H1 (cell line): Measurements from ENCODE around the gene CSRNP3. TPM values are rescaled to one million over a fixed set of nuclear protein-coding genes. Genes with fewer than 3 reads are reported as not detected.

Experiments used
- CTCF ChIA-PET: fragments of 300-600 bp; sonication (Branson Sonifier 250); formaldehyde crosslinking; loops from one replicate; lab custom pipeline; 2021; ENCODE audit not compliant: partially characterized antibody; lab: Charles Lee
- POLR2A ChIA-PET: fragments of 300-600 bp; sonication (Branson Sonifier 250); formaldehyde crosslinking; loops from one replicate; lab custom pipeline; 2021; ENCODE audit warnings: inconsistent platforms; ENCODE audit not compliant: partially characterized antibody; lab: Charles Lee
- DNase-seq, 2 experiments: peaks; one replicate each; pipeline versions ENCODE4 v3.0.0 to v3.0.0-alpha.2; 2010 to 2022; ENCODE audit warnings: low spot score in 2 of 2, low read depth in 1 of 2, mixed read lengths in 1 of 2
- FAIRE-seq: peaks from 2 replicates; lab custom pipeline; 2011; peaks lifted over from hg19 to GRCh38; lab: Jason Lieb, UNC
- H2AFZ ChIP-seq: 2 replicates; pipeline ENCODE4 v1.8.1; 2012; ENCODE audit warnings: low read length, inconsistent platforms
- H2AK5ac ChIP-seq: 2 replicates; pipeline ENCODE4 v1.6.1; 2013; ENCODE audit warnings: low read depth, low read length
- H2BK120ac ChIP-seq: replicated peaks from 2 replicates; pipeline ENCODE3; 2013; ENCODE audit warnings: low read depth, low read length, inconsistent platforms
- H2BK12ac ChIP-seq: 2 replicates; pipeline ENCODE4 v1.6.1; 2013; ENCODE audit warnings: low read depth, low read length
- H2BK15ac ChIP-seq: 2 replicates; pipeline ENCODE4 v1.6.1; 2013; ENCODE audit warnings: low read length
- H2BK20ac ChIP-seq: 2 replicates; pipeline ENCODE4 v1.6.1; 2013; ENCODE audit warnings: low read length
- H2BK5ac ChIP-seq: 2 replicates; pipeline ENCODE4 v1.6.1; 2013; ENCODE audit warnings: low read depth, low read length
- H3K14ac ChIP-seq: 2 replicates; pipeline ENCODE4 v1.6.1; 2013; ENCODE audit warnings: inconsistent platforms; ENCODE audit not compliant: insufficient read length
- H3K18ac ChIP-seq: 2 replicates; pipeline ENCODE4 v1.6.1; 2013; ENCODE audit warnings: low read length; ENCODE audit errors: extremely low read depth
- H3K23ac ChIP-seq: 2 replicates; pipeline ENCODE4 v1.6.1; 2013; ENCODE audit warnings: inconsistent platforms; ENCODE audit not compliant: insufficient read length
- H3K23me2 ChIP-seq: 2 replicates; pipeline ENCODE4 v1.6.1; 2013; ENCODE audit warnings: low read depth, low read length
- H3K27ac ChIP-seq: 2 replicates; pipeline ENCODE4 v1.6.1; 2011; ENCODE audit warnings: low read depth, low read length, inconsistent platforms
- H3K27me3 ChIP-seq, 4 experiments: replicated peaks in 1 of 4; 1 replicate in 1 of 4; 2 replicates in 3 of 4; pipeline versions ENCODE4 v1.6.1 to v1.8.1; 2011 to 2013; ENCODE audit warnings: low read length in 3 of 4, mild to moderate bottlenecking in 3 of 4, inconsistent platforms in 2 of 4, mixed read lengths in 2 of 4, moderate library complexity in 1 of 4; ENCODE audit not compliant: control insufficient read depth in 3 of 4, insufficient read depth in 3 of 4; ENCODE audit errors: extremely low read depth in 1 of 4
- H3K36me3 ChIP-seq, 4 experiments: 2 replicates each; pipeline versions ENCODE4 v1.6.1 to v1.8.1; 2011 to 2013; ENCODE audit warnings: mild to moderate bottlenecking in 4 of 4, low read length in 3 of 4, moderate library complexity in 2 of 4, control low read depth in 1 of 4, inconsistent platforms in 1 of 4; ENCODE audit not compliant: insufficient read depth in 4 of 4, control insufficient read depth in 2 of 4
- H3K4ac ChIP-seq: replicated peaks from 2 replicates; pipeline ENCODE3; 2013; ENCODE audit warnings: low read length, low read depth, mixed read lengths, inconsistent platforms; ENCODE audit not compliant: insufficient read length
- H3K4me1 ChIP-seq, 4 experiments: replicated peaks in 1 of 4; 1 replicate in 1 of 4; 2 replicates in 3 of 4; pipeline versions ENCODE4 v1.6.1 to v1.8.1; 2011 to 2013; ENCODE audit warnings: low read length in 3 of 4, inconsistent platforms in 2 of 4, mixed read lengths in 1 of 4; ENCODE audit not compliant: insufficient read depth in 4 of 4, control insufficient read depth in 3 of 4
- H3K4me2 ChIP-seq, 2 experiments: 2 replicates each; pipeline versions ENCODE4 v1.6.1 to v1.8.1; 2011 to 2013; ENCODE audit warnings: low read depth in 2 of 2, low read length in 2 of 2, control low read depth in 1 of 2, inconsistent platforms in 1 of 2, mild to moderate bottlenecking in 1 of 2; ENCODE audit not compliant: insufficient read depth in 1 of 2
- H3K4me3 ChIP-seq, 4 experiments: fragments of 200-600, 300-600 bp in 1 of 4; sonication (generic), shearing (Covaris generic), sonication (Bioruptor Twin) in 1 of 4; 2 replicates each; pipeline versions ENCODE4 v1.5.1 to v1.8.1; 2011 to 2016; ENCODE audit warnings: low read length in 4 of 4, low read depth in 3 of 4, control low read depth in 2 of 4, inconsistent platforms in 2 of 4, mild to moderate bottlenecking in 2 of 4, mixed read lengths in 1 of 4, moderate library complexity in 1 of 4; ENCODE audit not compliant: insufficient read depth in 2 of 4; ENCODE audit errors: extremely low read depth in 1 of 4
- H3K56ac ChIP-seq: replicated peaks from 2 replicates; pipeline ENCODE3; 2013; ENCODE audit warnings: low read depth, mild to moderate bottlenecking, mixed read lengths, low read length, inconsistent platforms; ENCODE audit not compliant: insufficient read length
- H3K79me1 ChIP-seq: 2 replicates; pipeline ENCODE4 v1.6.1; 2013; ENCODE audit warnings: low read depth, low read length, control low read depth
- H3K79me2 ChIP-seq, 2 experiments: 2 replicates each; pipeline versions ENCODE4 v1.6.1 to v1.8.1; 2012 to 2013; ENCODE audit warnings: low read length in 2 of 2, mild to moderate bottlenecking in 2 of 2, inconsistent platforms in 1 of 2; ENCODE audit not compliant: insufficient read depth in 2 of 2, control insufficient read depth in 1 of 2
- H3K9ac ChIP-seq, 4 experiments: replicated peaks in 1 of 4; 1 replicate in 1 of 4; 2 replicates in 3 of 4; pipeline versions ENCODE4 v1.6.1 to v1.8.1; 2011 to 2013; ENCODE audit warnings: low read depth in 3 of 4, low read length in 3 of 4, control low read depth in 2 of 4, mild to moderate bottlenecking in 2 of 4, moderate library complexity in 2 of 4, inconsistent platforms in 1 of 4; ENCODE audit errors: extremely low read depth in 1 of 4
- H3K9me3 ChIP-seq, 2 experiments: 2 replicates each; pipeline versions ENCODE4 v1.6.1 to v1.8.1; 2012 to 2013; ENCODE audit warnings: mild to moderate bottlenecking in 2 of 2, moderate library complexity in 2 of 2, control low read depth in 1 of 2, inconsistent platforms in 1 of 2, low read depth in 1 of 2, low read length in 1 of 2, mixed read lengths in 1 of 2; ENCODE audit not compliant: insufficient read depth in 2 of 2
- H4K20me1 ChIP-seq, 2 experiments: replicated peaks in 1 of 2; 2 replicates each; pipeline versions ENCODE3 to v1.8.1; 2011 to 2013; ENCODE audit warnings: inconsistent platforms in 2 of 2, low read length in 2 of 2, mild to moderate bottlenecking in 1 of 2; ENCODE audit not compliant: insufficient read depth in 2 of 2, control insufficient read depth in 1 of 2
- H4K5ac ChIP-seq: 2 replicates; pipeline ENCODE4 v1.6.1; 2013; ENCODE audit warnings: low read length, low read depth, mixed read lengths, inconsistent platforms; ENCODE audit not compliant: insufficient read length
- H4K8ac ChIP-seq: 2 replicates; pipeline ENCODE4 v1.8.0; 2013; ENCODE audit warnings: mild to moderate bottlenecking, moderate library complexity, low read length, inconsistent platforms; ENCODE audit not compliant: insufficient read depth; ENCODE audit errors: extremely low read depth
- H4K91ac ChIP-seq: replicated peaks from 2 replicates; pipeline ENCODE3; 2013; ENCODE audit warnings: low read length, mixed read lengths, inconsistent platforms; ENCODE audit not compliant: insufficient read length
- CHD2 ChIP-seq: IDR thresholded peaks from 2 replicates; pipeline ENCODE4 v1.6.1; 2012; ENCODE audit warnings: low read length, improper control_type of control experiment
- WGBS, 2 experiments: shearing (Covaris generic) in 1 of 2; methylation state at CpG; one replicate each; pipeline versions ENCODE4 v1.1.6 to v1.1.7; 2013 to 2015; ENCODE audit warnings: low lambda C conversion rate in 2 of 2, mixed read lengths in 2 of 2, inconsistent platforms in 1 of 2, low coverage in 1 of 2, missing lambda C conversion rate in 1 of 2; ENCODE audit not compliant: insufficient replicate concordance in 2 of 2, insufficient coverage in 1 of 2, insufficient read length in 1 of 2; ENCODE audit errors: extremely low coverage in 1 of 2, missing lambda C conversion rate in 1 of 2; 5-methylcytosine and 5-hydroxymethylcytosine counted together
- polyA plus RNA-seq, 7 experiments: library from polyadenylated mRNA; depleted of rRNA in 3 of 7; stranded (reverse) in 5 of 7; unstranded in 2 of 7; fragments of >200 nt in 5 of 7; fragments of 200-250 nt in 2 of 7; gene quantifications; 1 replicate in 5 of 7; 2 replicates in 1 of 7; 4 replicates in 1 of 7; pipeline versions ENCODE4 v1.2.1 to v1.2.3, GENCODE V29; 2011 to 2013; ENCODE audit warnings: missing spikeins in 2 of 7, mixed read lengths in 2 of 7
- total RNA-seq: library from RNA; stranded (reverse); fragmentation: NEBNext Ultra II Directional; extraction: Animal tissue kit (Norgen Biotek cat#: 25700); gene quantifications from 2 replicates; pipeline ENCODE4 v1.2.1, GENCODE V29; 2021
- TF ChIP-seq, protein P1 (sequence below): IDR thresholded peaks from 2 replicates; pipeline ENCODE4 v1.6.1; 2012; ENCODE audit warnings: low read length, inconsistent platforms

CSRNP3 gene
- total and polyA plus RNA-seq, 2 of the 8 experiments (the other 6 are each of a cell fraction or from before 2014, with no cell fraction given), result 1.3 to 6.5 TPM

DNA sequence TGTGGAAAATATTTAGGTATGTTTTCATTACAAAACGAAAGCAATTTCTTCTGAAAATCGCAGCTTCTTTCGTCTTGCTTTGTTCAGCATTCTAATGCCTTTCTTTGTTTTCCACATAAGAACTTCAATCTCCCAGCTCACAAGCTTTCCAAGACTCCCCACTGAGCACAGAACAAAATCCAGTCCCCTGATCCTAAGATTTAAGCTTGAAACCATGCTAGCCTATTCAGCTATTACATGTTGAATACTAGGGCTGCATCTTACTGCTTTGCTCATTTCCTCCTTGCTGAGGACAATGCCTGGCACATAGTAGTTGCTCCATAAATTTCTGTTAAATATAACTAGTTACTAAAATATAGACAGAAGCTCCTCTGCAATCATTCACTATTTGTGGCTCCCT lies 163.9 kb downstream of the CSRNP3 start:
- no peak overlapping the region for H2BK5ac ChIP-seq
- no peak overlapping the region; the same call in 1 of the 2 replicates for H2BK20ac ChIP-seq
- no peaks in the 10 kb centered on the region for H3K23me2 ChIP-seq
- DNase-seq (peak in 1 of 2 experiments; percentile 34), FAIRE-seq (peak; percentile 91)
- H2AFZ ChIP-seq, result no peak overlapping the region
- CTCF ChIA-PET, result interaction anchor here (1.0 to 1.7 kb wide), 2 partner anchors 9 to 70 kb away, joined by 5 read pairs; no protein-coding TSS in a partner anchor
- no peaks in the 10 kb centered on the region for H3K79me2 ChIP-seq
- no peak overlapping the region; the same call in 1 of the 2 replicates for H2BK12ac ChIP-seq
- H3K4ac ChIP-seq, result peak overlapping the region; percentile 2
- H3K56ac ChIP-seq, result no peak overlapping the region
- WGBS, 2 experiments, result 12% methylated on average over 3 of the region's 3 CpGs; no CpG with 5 or more reads in 1 of the 2 experiments
- H4K91ac ChIP-seq, result no peak overlapping the region
- no peaks in the 10 kb centered on the region for H3K27me3 ChIP-seq
- H3K4me3 ChIP-seq, result 0 out of 8 replicates have a peak overlapping the region, but pooled peaks of 1 of the 4 experiments have one; percentile 3
- no peaks in the 10 kb centered on the region for H3K36me3 ChIP-seq
- H4K5ac ChIP-seq, result peak overlapping the region; percentile 40
- H3K9ac ChIP-seq, result no peak overlapping the region
- H4K8ac ChIP-seq, result no peak overlapping the region
- H2AK5ac ChIP-seq, result no peak overlapping the region
- H4K20me1 ChIP-seq, result no peaks in the 10 kb centered on the region
- H3K27ac ChIP-seq, result no peak overlapping the region
- no peak overlapping the region for H3K23ac ChIP-seq
- POLR2A ChIA-PET, result interaction anchor here (1.4 kb wide), 1 partner anchor 9 kb away, joined by 3 read pairs; no protein-coding TSS in a partner anchor
- H3K18ac ChIP-seq, result no peak overlapping the region
- peaks cover 4 to 32% (median 14%) of the 10 kb centered on the region in 4 experiments for H3K4me1 ChIP-seq
- H3K14ac ChIP-seq, result no peak overlapping the region
- H2BK15ac ChIP-seq, result no peak overlapping the region
- H3K9me3 ChIP-seq, result no peaks in the 10 kb centered on the region
- no peaks in the 10 kb centered on the region for H3K79me1 ChIP-seq
- peak overlapping the region in 1 of 2 experiments; percentile 42; a peak in 3 of 4 replicates for H3K4me2 ChIP-seq
- H2BK120ac ChIP-seq, result no peak overlapping the region
- TF ChIP-seq, protein P1, sequence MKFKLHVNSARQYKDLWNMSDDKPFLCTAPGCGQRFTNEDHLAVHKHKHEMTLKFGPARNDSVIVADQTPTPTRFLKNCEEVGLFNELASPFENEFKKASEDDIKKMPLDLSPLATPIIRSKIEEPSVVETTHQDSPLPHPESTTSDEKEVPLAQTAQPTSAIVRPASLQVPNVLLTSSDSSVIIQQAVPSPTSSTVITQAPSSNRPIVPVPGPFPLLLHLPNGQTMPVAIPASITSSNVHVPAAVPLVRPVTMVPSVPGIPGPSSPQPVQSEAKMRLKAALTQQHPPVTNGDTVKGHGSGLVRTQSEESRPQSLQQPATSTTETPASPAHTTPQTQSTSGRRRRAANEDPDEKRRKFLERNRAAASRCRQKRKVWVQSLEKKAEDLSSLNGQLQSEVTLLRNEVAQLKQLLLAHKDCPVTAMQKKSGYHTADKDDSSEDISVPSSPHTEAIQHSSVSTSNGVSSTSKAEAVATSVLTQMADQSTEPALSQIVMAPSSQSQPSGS, result 0 out of 2 replicates have a peak, but pooled peaks have one; percentile 20
- no peak for TF ChIP-seq CHD2
